H1 (cell line): ENCODE data around the gene ZFP30. TPM values are rescaled to one million over a fixed set of nuclear protein-coding genes. Genes with fewer than 3 reads are reported as not detected.

ENCODE experiments used
- ATF2 ChIP-seq: IDR thresholded peaks from 2 replicates; pipeline ENCODE4 v1.6.1; 2012; ENCODE audit warnings: low read length, inconsistent platforms
- CHD7 ChIP-seq: fragments of 300-600 bp; sonication (generic); IDR thresholded peaks from 2 replicates; pipeline ENCODE4 v1.7.1; 2012; ENCODE audit warnings: low read length, moderate library complexity, mild to moderate bottlenecking, inconsistent platforms; ENCODE audit not compliant: insufficient replicate concordance
- GABPA ChIP-seq: IDR thresholded peaks from 2 replicates; pipeline ENCODE4 v1.6.1; 2011; ENCODE audit warnings: mild to moderate bottlenecking, low read length, moderate library complexity, borderline replicate concordance; ENCODE audit not compliant: insufficient read depth
- JUN ChIP-seq: IDR thresholded peaks from 2 replicates; pipeline ENCODE4 v1.6.1; 2011; ENCODE audit warnings: low read depth, mild to moderate bottlenecking, improper control_type of control experiment, low read length
- POLR2AphosphoS5 ChIP-seq: IDR thresholded peaks from 2 replicates; pipeline ENCODE4 v1.6.1; 2011; ENCODE audit warnings: low read depth, low read length
- SAP30 ChIP-seq: fragments of 300-600 bp; sonication (generic); IDR thresholded peaks from 2 replicates; pipeline ENCODE4 v1.7.1; 2012; ENCODE audit warnings: low read length, moderate library complexity, mild to moderate bottlenecking, inconsistent platforms; ENCODE audit not compliant: insufficient read depth, insufficient replicate concordance
- SP1 ChIP-seq: IDR thresholded peaks from 2 replicates; pipeline ENCODE4 v1.6.1; 2011; ENCODE audit warnings: low read depth, low read length
- polyA plus RNA-seq, 7 experiments: library from polyadenylated mRNA; depleted of rRNA in 3 of 7; stranded (reverse) in 5 of 7; unstranded in 2 of 7; fragments of >200 nt in 5 of 7; fragments of 200-250 nt in 2 of 7; gene quantifications; 1 replicate in 5 of 7; 2 replicates in 1 of 7; 4 replicates in 1 of 7; pipeline versions ENCODE4 v1.2.1 to v1.2.3, GENCODE V29; 2011 to 2013; ENCODE audit warnings: missing spikeins in 2 of 7, mixed read lengths in 2 of 7
- total RNA-seq: library from RNA; stranded (reverse); fragmentation: NEBNext Ultra II Directional; extraction: Animal tissue kit (Norgen Biotek cat#: 25700); gene quantifications from 2 replicates; pipeline ENCODE4 v1.2.1, GENCODE V29; 2021

Gene ZFP30
- total and polyA plus RNA-seq, 2 of the 8 experiments (the other 6 are each of a cell fraction or from before 2014, with no cell fraction given), result 1.4 to 6.1 TPM

- no peak for TF ChIP-seq CHD7
- no peak for TF ChIP-seq GABPA
- no peak; the same call in none of the 2 replicates for TF ChIP-seq POLR2AphosphoS5
- peak; percentile 67 for TF ChIP-seq SAP30
- 0 out of 2 replicates have a peak, but pooled peaks have one; percentile 56 for TF ChIP-seq ATF2
- TF ChIP-seq JUN, result peak; percentile 13; the same call in 1 of the 2 replicates
- 0 out of 2 replicates have a peak, but pooled peaks have one; percentile 16 for TF ChIP-seq SP1
Observed at GRCh38 chr19:37594304-37594981, 60.8 kb downstream of the ZFP30 start, which contains the start of the genes ZNF540 and ZNF571 (continued).
